Cardiac muscle cell (in vitro differentiated cells and primary cell): ENCODE measurements around the gene BFAR. TPM values are rescaled to one million over a fixed set of nuclear protein-coding genes. Genes with fewer than 3 reads are reported as not detected.

ENCODE experiments used
- DNase-seq, 2 donors: peaks; one replicate each; pipeline versions ENCODE4 v3.0.0 to v3.0.0-alpha.2; 2010 to 2017; ENCODE audit warnings: low read depth in 1 of 2, low spot score in 1 of 2
- H3K27ac ChIP-seq: fragments of 200-600 bp; sonication (generic); 2 replicates; pipeline ENCODE4 v1.5.1; 2016
- H3K27me3 ChIP-seq: fragments of 200-600 bp; sonication (generic); 2 replicates; pipeline ENCODE4 v1.6.0; 2016; ENCODE audit warnings: control low read depth
- H3K36me3 ChIP-seq: fragments of 200-600 bp; sonication (generic); 2 replicates; pipeline ENCODE4 v1.5.1; 2016; ENCODE audit warnings: control low read depth
- H3K4me1 ChIP-seq: fragments of 200-600 bp; sonication (generic); 2 replicates; pipeline ENCODE4 v1.8.1; 2017; ENCODE audit warnings: low read depth, mild to moderate bottlenecking, mixed run types
- H3K4me3 ChIP-seq: fragments of 200-600 bp; sonication (generic); 2 replicates; pipeline ENCODE4 v1.5.1; 2016; ENCODE audit warnings: mild to moderate bottlenecking
- H3K9me3 ChIP-seq: fragments of 200-600 bp; sonication (generic); 2 replicates; pipeline ENCODE4 v1.5.1; 2017; ENCODE audit warnings: low read depth, mild to moderate bottlenecking, control low read depth
- polyA plus RNA-seq: library from polyadenylated mRNA; unstranded; fragments of >200 nt; fragmentation: Nextera tagmentation; extraction: Ambion mirVana; gene quantifications from 2 replicates; pipeline ENCODE4 v1.2.1, GENCODE V29; 2016
- total RNA-seq: library from RNA; depleted of rRNA; stranded (reverse); fragments of >200 nt; gene quantifications from 2 replicates; pipeline ENCODE4 v1.2.3, GENCODE V29; 2016
- TF ChIP-seq, protein P1 (sequence below): IDR thresholded peaks from 2 replicates; pipeline ENCODE4 v1.5.1; 2012; ENCODE audit warnings: low read depth, mild to moderate bottlenecking, low read length

The BFAR gene
- total and polyA plus RNA-seq, 2 experiments from 2014 or later: 34.4 to 34.6 TPM

DNA sequence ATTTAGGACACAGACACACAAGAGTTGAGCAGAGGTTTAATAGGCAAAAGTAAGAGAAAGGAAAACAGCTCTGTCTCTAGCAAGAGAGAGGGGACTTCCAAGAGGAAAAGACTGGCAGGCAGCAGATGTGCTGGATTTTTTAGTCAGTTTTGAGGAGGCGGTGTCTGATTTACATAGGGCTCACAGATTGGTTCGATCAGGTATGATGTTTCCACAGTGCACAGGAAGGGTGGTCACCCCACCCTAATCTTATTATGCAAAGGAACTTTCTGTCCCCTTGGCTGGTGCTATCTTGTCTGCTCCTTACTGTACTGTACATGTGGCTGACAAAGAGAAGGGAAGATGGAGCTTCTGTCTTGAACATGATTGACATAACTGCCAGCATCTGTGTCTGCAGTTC, 25.3 kb downstream of the BFAR start:
- no peak for DNase-seq
- H3K36me3 ChIP-seq: peaks cover 29% of the 10 kb centered on the region

DNA sequence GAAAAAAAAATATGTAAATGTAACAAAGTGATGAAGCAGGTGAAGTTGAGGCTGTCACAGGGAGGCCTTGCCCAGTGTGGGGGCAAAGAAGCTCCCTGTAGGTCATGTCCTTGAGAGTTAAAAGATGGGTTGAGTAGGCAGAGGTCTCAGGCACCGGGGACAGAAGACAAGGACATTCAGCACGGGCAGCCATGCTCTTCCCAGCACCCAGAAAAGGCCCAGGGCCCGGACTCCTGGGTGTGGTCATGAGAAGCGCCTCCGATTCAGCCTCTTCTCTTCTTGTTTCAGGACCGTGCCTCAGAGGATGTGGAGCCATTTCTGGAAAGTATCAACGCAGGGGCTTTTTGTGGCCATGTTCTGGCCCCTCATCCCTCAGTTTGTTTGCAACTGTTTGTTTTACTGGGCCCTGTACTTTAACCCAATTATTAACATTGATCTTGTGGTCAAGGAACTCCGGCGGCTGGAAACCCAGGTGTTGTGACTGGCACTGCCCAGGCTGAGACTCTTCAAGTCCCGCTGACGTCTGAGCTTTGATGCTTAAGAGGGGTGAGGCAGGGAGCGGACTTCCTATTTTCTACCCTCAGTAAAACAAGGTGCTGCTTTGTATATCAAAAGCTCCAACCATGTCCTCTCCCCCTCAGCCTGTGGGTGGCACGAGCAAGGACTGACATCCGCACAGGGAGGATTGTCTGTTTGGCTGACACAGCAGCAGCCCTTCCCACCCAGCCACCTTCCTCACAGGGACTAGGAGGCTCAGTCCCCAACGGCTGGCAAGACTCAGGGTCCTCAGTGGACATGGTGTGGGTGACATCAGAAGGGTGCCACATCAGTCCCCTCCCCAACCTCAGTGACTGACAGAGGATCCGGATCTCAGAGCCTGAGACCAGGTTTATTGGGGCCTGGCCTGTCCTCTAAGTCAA, 34.9 kb downstream of the BFAR start:
- TF ChIP-seq, protein P1, sequence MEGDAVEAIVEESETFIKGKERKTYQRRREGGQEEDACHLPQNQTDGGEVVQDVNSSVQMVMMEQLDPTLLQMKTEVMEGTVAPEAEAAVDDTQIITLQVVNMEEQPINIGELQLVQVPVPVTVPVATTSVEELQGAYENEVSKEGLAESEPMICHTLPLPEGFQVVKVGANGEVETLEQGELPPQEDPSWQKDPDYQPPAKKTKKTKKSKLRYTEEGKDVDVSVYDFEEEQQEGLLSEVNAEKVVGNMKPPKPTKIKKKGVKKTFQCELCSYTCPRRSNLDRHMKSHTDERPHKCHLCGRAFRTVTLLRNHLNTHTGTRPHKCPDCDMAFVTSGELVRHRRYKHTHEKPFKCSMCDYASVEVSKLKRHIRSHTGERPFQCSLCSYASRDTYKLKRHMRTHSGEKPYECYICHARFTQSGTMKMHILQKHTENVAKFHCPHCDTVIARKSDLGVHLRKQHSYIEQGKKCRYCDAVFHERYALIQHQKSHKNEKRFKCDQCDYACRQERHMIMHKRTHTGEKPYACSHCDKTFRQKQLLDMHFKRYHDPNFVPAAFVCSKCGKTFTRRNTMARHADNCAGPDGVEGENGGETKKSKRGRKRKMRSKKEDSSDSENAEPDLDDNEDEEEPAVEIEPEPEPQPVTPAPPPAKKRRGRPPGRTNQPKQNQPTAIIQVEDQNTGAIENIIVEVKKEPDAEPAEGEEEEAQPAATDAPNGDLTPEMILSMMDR: no peak
- Histone ChIP-seq H3K4me3 (no peak overlapping the region), H3K27me3 (no peaks in the 10 kb centered on the region), H3K27ac (no peak overlapping the region), H3K36me3 (peaks cover 32% of the 10 kb centered on the region), H3K4me1 (no peaks in the 10 kb centered on the region), H3K9me3 (no peaks in the 10 kb centered on the region)
- DNase-seq: no peak

More for the DNA sequence above, 25.3 kb downstream of the BFAR start:
- H3K27me3 ChIP-seq: no peaks in the 10 kb centered on the region
- no peaks in the 10 kb centered on the region for H3K4me1 ChIP-seq
- TF ChIP-seq, protein P1: no peak
- no peak overlapping the region for H3K27ac ChIP-seq
- H3K9me3 ChIP-seq: no peaks in the 10 kb centered on the region
- no peak overlapping the region for H3K4me3 ChIP-seq

DNA sequence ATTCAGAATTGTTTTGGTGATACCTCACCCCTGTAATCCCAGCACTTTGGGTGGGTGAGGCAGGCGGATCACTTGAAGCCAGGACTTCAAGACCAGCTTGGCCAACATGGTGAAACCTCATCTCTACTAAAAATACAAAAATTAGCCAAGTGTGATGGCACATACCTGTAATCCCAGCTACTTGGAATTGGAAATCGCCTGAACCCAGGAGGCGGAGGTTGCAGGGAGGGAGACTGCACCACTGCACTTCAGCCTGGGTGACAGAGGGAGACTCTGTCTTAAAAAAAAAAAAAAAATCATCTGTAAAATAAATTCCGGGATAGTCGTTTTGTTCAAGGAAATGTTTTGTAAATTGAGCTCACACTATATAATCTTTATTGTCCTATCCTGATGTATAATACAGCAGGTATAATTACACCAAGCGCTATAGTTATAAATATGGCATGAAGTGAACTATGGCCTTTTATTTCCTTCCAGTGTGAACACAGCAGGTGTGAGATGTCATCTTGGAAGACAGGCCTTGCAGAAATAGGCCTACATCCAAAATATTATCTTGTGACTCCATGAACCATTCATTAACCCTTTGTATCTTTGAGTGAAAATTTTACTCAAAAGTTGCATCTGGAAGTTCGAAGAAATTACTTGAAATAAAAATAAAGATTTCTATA, 35.9 kb downstream of the BFAR start:
- DNase-seq: no peak
- no peaks in the 10 kb centered on the region for H3K27me3 ChIP-seq
- H3K27ac ChIP-seq: no peak overlapping the region
- H3K4me3 ChIP-seq: no peak overlapping the region
- TF ChIP-seq, protein P1: no peak
- no peaks in the 10 kb centered on the region for H3K9me3 ChIP-seq
- no peaks in the 10 kb centered on the region for H3K4me1 ChIP-seq
- peaks cover 24% of the 10 kb centered on the region for H3K36me3 ChIP-seq

DNA sequence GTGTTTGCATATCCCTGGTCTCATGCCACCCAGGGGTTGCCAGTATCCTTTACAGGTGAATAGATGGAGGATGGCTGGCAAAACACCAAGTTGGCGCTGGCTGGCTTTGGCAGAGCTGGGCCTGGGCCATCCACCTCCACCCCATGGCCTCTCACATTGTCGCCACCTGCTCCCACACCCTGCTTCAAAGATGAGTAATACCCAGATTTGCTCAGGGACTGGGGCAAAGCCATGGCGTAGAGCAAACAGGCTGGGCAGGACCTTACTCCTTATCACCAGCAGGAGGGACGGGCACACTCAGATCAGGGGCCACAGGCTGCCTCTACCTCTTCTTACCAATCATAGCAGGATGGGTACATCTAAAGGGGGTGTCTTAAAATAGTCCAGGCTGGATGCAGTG, 37.0 kb downstream of the BFAR start:
- Histone ChIP-seq H3K27me3 (no peaks in the 10 kb centered on the region), H3K9me3 (no peaks in the 10 kb centered on the region), H3K36me3 (peaks cover 19% of the 10 kb centered on the region), H3K27ac (no peak overlapping the region), H3K4me3 (no peak overlapping the region), H3K4me1 (no peaks in the 10 kb centered on the region)
- TF ChIP-seq, protein P1: no peak
- DNase-seq: no peak

DNA sequence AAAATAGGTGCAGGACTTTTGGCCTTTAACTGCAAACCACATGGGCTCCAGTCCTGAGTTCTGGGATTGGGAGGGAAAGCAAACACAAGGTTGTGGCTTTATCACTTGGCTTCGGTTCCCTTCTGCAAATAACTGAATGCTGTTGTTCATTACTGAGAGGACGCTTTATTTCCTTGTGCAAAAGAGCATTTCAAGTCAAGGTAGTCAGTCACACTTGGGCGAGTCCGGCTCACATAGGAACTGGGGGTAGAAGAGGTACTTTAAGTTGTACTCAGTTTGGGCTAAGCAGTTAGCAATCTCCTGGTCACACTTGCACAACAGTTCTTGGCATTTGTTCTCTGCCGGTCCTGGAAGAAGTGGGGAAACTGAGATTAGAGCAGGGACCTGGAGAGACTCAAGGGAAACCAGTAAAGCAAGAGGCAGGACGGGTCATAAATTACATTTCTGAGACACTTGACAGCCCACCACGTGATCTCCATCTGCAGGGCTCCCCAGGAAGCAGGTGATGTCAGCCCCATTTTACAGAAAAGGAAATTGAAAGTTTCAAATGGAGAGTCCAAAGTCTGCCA, 39.7 kb downstream of the BFAR start:
- no peaks in the 10 kb centered on the region for H3K4me1 ChIP-seq
- no peaks in the 10 kb centered on the region for H3K9me3 ChIP-seq
- no peak overlapping the region for H3K4me3 ChIP-seq
- peak in 1 of 2 donors; percentile 10 for DNase-seq
- no peak overlapping the region for H3K27ac ChIP-seq
- H3K27me3 ChIP-seq: no peaks in the 10 kb centered on the region
- TF ChIP-seq, protein P1: no peak
- peaks cover 6% of the 10 kb centered on the region for H3K36me3 ChIP-seq
